D721Med (cell line): Measurements from ENCODE around the gene NKX2-4.

ENCODE experiments used
- DNase-seq: peaks from one replicate; pipeline ENCODE4 v3.0.0; 2011; ENCODE audit warnings: low spot score; ENCODE audit not compliant: insufficient read length
- FAIRE-seq: peaks from 2 replicates; lab custom pipeline; 2011; peaks lifted over from hg19 to GRCh38; lab: Jason Lieb, UNC
- TF ChIP-seq, protein P1 (sequence below): IDR thresholded peaks from 2 replicates; pipeline ENCODE4 v1.5.1; 2012; ENCODE audit warnings: mild to moderate bottlenecking, control low read depth; ENCODE audit not compliant: insufficient read depth; ENCODE audit errors: missing control alignments

The NKX2-4 gene

DNA sequence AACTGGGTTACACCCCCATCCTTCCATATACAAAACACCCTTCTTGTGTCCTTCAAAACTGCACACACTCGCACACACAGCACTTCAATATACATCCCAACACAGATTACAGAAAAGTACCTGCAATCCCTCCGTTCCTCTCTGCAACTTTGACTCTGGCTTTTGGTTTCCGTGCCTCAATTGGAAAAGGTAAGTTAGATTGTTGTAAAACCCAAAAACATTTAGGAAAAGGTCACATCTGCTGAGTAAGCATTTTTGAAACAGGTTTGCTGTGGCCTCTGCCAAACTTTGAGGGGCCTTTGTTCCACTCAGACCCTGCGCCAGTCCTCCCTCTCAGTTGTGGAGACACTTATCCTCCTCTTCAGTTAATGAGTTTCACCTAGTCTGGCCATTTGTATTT, 4.2 kb downstream of the NKX2-4 start:
- DNase-seq (no peak), FAIRE-seq (no peak)
- TF ChIP-seq, protein P1, sequence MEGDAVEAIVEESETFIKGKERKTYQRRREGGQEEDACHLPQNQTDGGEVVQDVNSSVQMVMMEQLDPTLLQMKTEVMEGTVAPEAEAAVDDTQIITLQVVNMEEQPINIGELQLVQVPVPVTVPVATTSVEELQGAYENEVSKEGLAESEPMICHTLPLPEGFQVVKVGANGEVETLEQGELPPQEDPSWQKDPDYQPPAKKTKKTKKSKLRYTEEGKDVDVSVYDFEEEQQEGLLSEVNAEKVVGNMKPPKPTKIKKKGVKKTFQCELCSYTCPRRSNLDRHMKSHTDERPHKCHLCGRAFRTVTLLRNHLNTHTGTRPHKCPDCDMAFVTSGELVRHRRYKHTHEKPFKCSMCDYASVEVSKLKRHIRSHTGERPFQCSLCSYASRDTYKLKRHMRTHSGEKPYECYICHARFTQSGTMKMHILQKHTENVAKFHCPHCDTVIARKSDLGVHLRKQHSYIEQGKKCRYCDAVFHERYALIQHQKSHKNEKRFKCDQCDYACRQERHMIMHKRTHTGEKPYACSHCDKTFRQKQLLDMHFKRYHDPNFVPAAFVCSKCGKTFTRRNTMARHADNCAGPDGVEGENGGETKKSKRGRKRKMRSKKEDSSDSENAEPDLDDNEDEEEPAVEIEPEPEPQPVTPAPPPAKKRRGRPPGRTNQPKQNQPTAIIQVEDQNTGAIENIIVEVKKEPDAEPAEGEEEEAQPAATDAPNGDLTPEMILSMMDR: no peak

DNA sequence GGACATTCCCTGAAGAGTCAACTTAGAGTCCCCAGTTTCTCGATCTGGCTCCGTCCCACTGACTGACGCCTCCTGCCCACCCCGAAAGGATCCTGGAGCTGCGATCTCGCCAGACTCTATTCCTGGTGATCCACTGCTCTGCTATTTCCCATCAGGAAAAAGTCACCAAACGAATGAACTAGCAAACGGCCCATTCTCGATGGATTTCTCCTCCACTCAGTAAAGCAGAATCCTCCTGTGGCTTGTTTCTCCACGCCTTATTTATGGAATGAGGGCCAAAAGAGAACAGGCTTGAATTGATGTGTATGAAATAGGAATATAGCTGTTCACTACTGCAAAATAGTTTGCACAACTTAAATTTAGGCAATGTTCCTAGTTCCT, 5.4 kb downstream of the NKX2-4 start:
- FAIRE-seq (no peak), DNase-seq (no peak)
- TF ChIP-seq, protein P1: no peak

DNA sequence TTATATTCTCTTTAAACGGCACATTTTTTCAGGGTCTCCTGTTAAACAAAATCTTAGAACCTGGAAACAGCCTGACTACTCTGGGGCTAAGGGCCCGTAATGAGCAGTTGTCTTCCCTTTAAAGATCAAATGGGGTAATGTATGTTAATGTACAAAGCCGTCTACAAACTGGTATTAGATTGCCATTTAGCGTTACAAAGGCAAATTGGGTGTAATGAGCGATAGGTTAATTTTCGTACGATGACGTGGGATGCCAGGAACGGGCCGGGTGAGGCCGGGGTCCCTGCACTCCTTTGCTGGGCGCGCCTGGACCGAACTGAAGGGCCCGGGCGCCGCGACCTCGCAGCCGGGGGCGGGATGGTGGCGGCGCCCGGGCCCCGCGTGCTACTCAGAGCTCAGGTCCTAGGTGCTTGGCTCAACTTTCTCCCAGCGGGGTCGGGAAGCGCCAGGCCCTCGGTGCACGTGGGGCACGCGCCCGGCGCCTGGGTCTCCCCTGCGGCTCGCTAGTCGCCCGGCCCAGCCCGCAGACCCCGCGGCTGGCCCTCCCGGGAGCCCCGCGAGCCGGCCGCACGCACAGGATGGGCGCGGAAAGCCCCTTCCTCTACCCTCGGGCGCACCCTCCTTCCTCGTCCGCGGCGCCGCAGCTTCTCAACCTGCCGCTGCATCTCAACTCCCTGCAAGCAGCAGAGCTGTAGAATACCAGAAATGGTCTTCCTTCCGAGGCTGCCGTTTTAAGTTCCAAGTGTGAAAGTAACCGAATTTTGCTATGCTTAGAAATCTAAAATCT, 5.9 kb downstream of the NKX2-4 start:
- FAIRE-seq (no peak), DNase-seq (no peak)
- TF ChIP-seq, protein P1: no peak

DNA sequence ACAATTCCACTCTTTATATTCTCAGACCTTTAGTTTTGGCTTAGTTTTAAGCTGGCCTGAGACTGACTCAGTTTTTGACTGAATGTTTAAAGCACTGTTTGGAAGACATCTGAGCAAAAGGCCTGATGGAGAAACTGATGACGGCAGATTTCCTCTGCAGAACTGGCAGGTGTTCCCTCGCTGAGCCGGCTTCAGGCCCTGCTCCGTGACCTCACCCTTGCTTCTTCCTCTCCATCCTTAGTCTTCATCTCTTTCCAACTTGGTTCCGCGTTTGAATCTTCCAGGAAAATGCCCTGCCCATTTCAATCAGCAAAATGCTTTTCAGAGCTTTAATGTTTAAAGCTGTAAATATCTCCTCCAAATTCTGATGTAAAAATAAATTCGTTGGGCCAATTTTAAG, 6.6 kb downstream of the NKX2-4 start:
- DNase-seq (no peak), FAIRE-seq (no peak)
- TF ChIP-seq, protein P1: no peak

DNA sequence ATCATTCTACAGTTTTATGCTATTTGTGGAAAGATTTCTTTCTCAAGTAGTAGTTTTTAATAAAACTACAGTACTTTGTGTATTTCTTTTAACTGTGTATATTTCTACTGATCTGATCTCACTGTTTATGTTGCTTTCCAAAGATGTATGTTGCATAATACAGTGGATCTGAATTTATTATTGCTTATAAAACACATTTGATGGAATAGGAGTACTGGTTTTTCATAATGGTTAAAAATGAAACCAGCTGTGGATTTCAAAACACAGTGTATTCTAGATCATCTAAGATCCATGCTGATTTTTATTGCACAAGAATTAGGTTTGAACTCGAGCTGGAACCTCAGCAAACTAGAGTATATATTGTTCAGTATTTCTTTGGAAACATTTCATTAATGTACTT, 8.0 kb downstream of the NKX2-4 start:
- FAIRE-seq (no peak), DNase-seq (no peak)
- TF ChIP-seq, protein P1: no peak

DNA sequence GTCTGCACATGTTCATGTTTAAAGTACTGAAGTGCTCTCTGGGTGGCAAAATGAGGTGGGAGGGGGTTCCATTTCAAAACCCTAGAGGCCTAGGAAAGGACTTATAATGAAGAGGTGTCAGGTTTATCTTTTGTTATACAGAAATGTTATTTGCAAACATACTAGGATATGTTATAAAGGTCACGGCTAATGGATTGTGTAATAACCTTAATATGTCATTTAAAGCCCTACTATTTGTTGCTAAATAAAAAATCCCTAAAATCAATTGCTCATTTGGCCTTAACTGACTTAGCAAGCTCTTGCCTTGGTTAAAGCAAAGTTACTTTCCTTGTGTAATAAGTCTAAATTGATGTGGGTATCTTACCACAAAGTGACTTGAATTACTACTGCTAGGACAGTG, 8.8 kb downstream of the NKX2-4 start:
- DNase-seq: no peak
- TF ChIP-seq, protein P1: no peak
- FAIRE-seq: no peak

DNA sequence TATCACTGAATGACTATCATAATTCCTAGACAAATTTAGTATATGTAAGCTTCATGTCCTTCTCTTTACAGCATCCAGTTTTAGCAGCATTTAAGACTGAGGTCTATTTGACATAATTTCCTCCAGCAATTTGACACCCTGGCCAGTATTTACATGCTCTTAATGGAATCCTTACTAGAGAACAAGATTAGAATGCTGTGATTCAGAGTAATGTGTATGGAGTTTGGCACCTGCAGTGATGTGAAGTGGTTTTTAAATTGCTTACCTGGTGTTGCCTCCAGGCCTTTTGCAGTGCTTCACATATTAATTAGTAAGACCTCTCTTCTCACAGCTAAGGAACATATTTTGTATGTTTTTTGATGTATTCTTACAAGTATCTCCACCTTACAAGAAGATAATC, 9.8 kb downstream of the NKX2-4 start:
- TF ChIP-seq, protein P1: no peak
- DNase-seq (no peak), FAIRE-seq (no peak)
